ENCODE data around the gene PCDH8. TPM values are rescaled to one million over a fixed set of nuclear protein-coding genes. Genes with fewer than 3 reads are reported as not detected.

PCDH8 gene
- total RNA-seq, 3 donors from 2014 or later (not counting 1 experiment from before 2014, with no cell fraction given) = not detected

DNA sequence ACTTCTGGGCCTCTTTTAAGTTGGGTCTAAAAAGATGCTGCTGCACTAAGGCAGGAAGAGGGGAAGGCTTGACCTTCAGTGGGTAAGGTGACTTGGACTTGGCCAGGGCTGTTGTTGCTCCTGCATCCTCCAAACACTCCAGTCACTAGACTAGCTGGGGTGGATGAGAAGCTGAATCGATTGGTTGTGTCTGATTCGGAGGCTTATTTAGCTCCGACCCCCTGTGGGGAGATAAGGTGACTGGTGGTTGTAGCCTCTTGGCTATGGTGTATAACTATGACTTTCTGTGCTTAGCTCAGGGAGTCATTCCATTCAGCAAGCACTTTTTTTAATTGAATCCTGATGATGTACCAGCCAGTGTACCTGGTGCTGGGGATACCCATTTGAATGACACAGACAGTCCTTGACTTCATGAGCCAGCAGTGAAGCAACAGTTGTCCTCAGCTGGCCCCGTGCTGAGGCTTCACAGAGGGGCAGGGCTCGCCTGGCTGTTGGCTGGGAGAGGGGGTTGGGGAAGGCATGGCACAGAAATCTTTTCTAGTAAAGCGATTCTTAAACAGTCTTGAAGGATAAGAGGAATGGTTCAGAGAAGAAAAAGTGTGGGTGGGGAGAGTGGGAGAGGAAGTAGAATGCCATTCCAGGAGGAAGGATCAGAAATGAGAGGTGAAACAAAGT is 9.9 kb downstream of the PCDH8 start:
- Mint-ChIP-seq H3K9me3 (peaks cover 0 to 2% of the 10 kb centered on the region in 2 donors), H3K27ac (no peak overlapping the region), H3K4me3 (no peak overlapping the region), H3K27me3 (ENCODE audit: low read depth in 2 of 2) (peaks cover 21 to 62% of the 10 kb centered on the region in 2 donors), H3K36me3 (no peaks in the 10 kb centered on the region), H3K4me1 (no peaks in the 10 kb centered on the region)
- Histone ChIP-seq H3K27ac (ENCODE audit: low read length) (no peak overlapping the region), H3K4me3 (ENCODE audit: low read length) (no peak overlapping the region), H3K4me1 (ENCODE audit: control insufficient read depth, insufficient read depth, low read length) (no peaks in the 10 kb centered on the region), H3K27me3 (ENCODE audit: control insufficient read depth, insufficient read depth, low read length) (peaks cover 6% of the 10 kb centered on the region), H3K9me3 (ENCODE audit: control insufficient read depth, insufficient read depth, low read length) (no peaks in the 10 kb centered on the region), H3K36me3 (ENCODE audit: control insufficient read depth, insufficient read depth, low read length) (no peaks in the 10 kb centered on the region)
- intact Hi-C loops (cut with micrococcal nuclease) = no loop called here
- WGBS (ENCODE audit: insufficient coverage) = 55% methylated on average over 6 of the region's 6 CpGs
- TF ChIP-seq, protein P1, sequence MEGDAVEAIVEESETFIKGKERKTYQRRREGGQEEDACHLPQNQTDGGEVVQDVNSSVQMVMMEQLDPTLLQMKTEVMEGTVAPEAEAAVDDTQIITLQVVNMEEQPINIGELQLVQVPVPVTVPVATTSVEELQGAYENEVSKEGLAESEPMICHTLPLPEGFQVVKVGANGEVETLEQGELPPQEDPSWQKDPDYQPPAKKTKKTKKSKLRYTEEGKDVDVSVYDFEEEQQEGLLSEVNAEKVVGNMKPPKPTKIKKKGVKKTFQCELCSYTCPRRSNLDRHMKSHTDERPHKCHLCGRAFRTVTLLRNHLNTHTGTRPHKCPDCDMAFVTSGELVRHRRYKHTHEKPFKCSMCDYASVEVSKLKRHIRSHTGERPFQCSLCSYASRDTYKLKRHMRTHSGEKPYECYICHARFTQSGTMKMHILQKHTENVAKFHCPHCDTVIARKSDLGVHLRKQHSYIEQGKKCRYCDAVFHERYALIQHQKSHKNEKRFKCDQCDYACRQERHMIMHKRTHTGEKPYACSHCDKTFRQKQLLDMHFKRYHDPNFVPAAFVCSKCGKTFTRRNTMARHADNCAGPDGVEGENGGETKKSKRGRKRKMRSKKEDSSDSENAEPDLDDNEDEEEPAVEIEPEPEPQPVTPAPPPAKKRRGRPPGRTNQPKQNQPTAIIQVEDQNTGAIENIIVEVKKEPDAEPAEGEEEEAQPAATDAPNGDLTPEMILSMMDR (IDR thresholded peaks at IDR 0.05) = no peak
- DNase-seq (no peak), ATAC-seq (no peak)

DNA sequence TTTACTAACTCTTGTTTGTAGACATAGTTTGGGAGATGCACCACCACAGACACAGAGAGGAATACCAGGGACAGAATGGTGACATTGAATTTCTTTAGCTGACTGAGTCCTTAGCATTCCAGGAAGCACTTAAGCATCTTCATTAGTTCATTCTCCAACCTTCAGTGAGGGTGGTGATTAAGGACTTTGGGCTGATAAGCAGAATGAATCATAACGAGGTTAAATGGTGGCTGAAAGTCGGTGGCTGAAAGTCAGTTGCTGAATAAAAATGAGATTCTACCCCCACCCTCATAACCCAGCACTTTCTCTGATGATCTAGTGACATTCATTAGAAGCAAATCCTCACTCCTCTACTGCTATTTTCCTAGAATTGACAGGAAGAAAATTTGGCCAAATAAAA is 10.6 kb downstream of the PCDH8 start:
- H3K36me3 ChIP-seq (ENCODE audit: control insufficient read depth, insufficient read depth, low read length) = no peaks in the 10 kb centered on the region
- intact Hi-C loops (cut with micrococcal nuclease) = no loop called here
- H3K9me3 Mint-ChIP-seq = peaks cover 0 to 2% of the 10 kb centered on the region in 2 donors
- H3K4me3 ChIP-seq (ENCODE audit: low read length) = no peak overlapping the region
- H3K36me3 Mint-ChIP-seq = no peaks in the 10 kb centered on the region
- TF ChIP-seq, protein P1 (IDR thresholded peaks at IDR 0.05) = no peak
- H3K27me3 ChIP-seq (ENCODE audit: control insufficient read depth, insufficient read depth, low read length) = peaks cover 2% of the 10 kb centered on the region
- no peak overlapping the region for H3K4me3 Mint-ChIP-seq
- H3K27me3 Mint-ChIP-seq (ENCODE audit: low read depth in 2 of 2) = peaks cover 14 to 55% of the 10 kb centered on the region in 2 donors
- H3K4me1 Mint-ChIP-seq = no peaks in the 10 kb centered on the region
- H3K27ac Mint-ChIP-seq = no peak overlapping the region
- no peaks in the 10 kb centered on the region for H3K4me1 ChIP-seq (ENCODE audit: control insufficient read depth, insufficient read depth, low read length)
- WGBS (ENCODE audit: insufficient coverage) = 100% methylated on average over 1 of the region's 2 CpGs
- ATAC-seq (no peak), DNase-seq (no peak)
- H3K27ac ChIP-seq (ENCODE audit: low read length) = no peak overlapping the region
- no peaks in the 10 kb centered on the region for H3K9me3 ChIP-seq (ENCODE audit: control insufficient read depth, insufficient read depth, low read length)

DNA sequence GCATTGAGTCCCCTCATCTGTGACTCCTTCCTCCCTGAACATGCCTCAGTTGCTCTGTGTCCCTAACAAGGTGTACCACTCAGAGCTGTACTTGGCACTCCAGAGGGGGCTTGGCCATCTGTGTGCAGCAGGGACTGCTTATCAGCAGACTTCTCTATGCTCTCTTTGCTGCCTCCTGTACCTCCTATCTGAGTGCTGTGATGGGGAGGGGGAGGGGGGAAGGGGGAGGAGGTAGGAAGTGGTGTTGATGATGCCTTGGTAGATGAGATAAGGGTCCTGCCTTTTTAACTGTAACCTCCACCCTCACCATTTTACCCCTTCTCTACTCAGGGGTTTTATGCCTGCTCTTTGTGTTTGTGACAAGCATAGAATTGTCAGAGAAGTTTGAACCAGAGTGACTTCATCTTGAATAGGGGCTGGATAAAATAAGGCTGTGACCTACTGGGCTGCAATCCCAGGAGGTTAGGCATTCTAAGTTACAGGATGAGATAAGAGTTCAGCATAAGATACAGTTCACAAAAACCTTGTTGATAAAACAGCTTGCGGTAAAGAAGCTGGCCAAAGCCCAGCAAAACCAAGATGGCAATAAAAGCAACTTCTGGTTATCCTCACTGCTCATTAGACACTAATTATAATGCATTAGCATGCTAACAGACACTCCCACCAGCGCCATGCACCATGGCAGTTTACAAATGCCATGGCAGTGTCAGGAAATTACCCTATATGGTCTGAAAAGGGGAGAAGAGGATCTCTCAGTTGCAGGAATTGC is 13.2 kb downstream of the PCDH8 start:
- no peaks in the 10 kb centered on the region for H3K9me3 ChIP-seq (ENCODE audit: control insufficient read depth, insufficient read depth, low read length)
- Mint-ChIP-seq H3K9me3 (peaks cover 0 to 2% of the 10 kb centered on the region in 2 donors), H3K27me3 (ENCODE audit: low read depth in 2 of 2) (peaks cover 10 to 31% of the 10 kb centered on the region in 2 donors), H3K4me1 (no peaks in the 10 kb centered on the region), H3K27ac (no peak overlapping the region), H3K36me3 (no peaks in the 10 kb centered on the region), H3K4me3 (no peak overlapping the region)
- 68% methylated on average over 1 of the region's 2 CpGs for WGBS (ENCODE audit: insufficient coverage)
- TF ChIP-seq, protein P1 (IDR thresholded peaks at IDR 0.05) = no peak
- no peaks in the 10 kb centered on the region for H3K4me1 ChIP-seq (ENCODE audit: control insufficient read depth, insufficient read depth, low read length)
- intact Hi-C loops (cut with micrococcal nuclease) = no loop called here
- ATAC-seq (peak in 1 of 3 donors; percentile 49), DNase-seq (no peak)
- H3K27me3 ChIP-seq (ENCODE audit: control insufficient read depth, insufficient read depth, low read length) = no peaks in the 10 kb centered on the region
- H3K36me3 ChIP-seq (ENCODE audit: control insufficient read depth, insufficient read depth, low read length) = no peaks in the 10 kb centered on the region
- H3K27ac ChIP-seq (ENCODE audit: low read length) = no peak overlapping the region
- H3K4me3 ChIP-seq (ENCODE audit: low read length) = no peak overlapping the region
